GM12865 (cell line): ENCODE measurements around the gene KATNB1.

ENCODE experiments used
- DNase-seq: peaks from one replicate; pipeline ENCODE4 v3.0.0; 2010; ENCODE audit warnings: low read depth
- H3K4me3 ChIP-seq: 2 replicates; pipeline ENCODE4 v1.5.1; 2011; ENCODE audit warnings: mild to moderate bottlenecking, low read depth, low read length, control low read depth
- TF ChIP-seq, protein P1 (sequence below): IDR thresholded peaks from 2 replicates; pipeline ENCODE4 v1.5.1; 2011; ENCODE audit warnings: low read length, control low read depth, low read depth, inconsistent platforms; ENCODE audit not compliant: insufficient read depth; ENCODE audit errors: missing control alignments

Gene KATNB1

DNA sequence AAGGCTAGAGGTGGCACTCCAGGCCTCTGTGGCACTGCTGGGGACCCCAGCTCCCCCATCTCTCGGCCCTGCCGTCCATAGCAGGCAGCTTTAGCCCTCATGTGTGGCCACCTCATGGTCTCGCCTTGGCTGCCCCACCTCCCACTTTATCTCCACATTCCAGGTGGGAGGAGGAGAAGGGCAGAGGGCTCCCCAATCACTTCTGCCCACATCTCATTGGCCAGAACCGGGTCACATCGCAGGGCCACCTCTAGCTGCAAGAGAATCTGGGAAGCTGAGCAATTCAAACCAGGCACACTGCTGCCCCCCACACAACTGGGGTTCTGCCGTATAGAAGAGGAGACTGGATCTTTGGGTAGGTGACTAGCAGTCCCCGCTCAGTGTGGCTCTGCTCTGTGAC, 39.3 kb upstream of the KATNB1 start:
- DNase-seq = no peak

DNA sequence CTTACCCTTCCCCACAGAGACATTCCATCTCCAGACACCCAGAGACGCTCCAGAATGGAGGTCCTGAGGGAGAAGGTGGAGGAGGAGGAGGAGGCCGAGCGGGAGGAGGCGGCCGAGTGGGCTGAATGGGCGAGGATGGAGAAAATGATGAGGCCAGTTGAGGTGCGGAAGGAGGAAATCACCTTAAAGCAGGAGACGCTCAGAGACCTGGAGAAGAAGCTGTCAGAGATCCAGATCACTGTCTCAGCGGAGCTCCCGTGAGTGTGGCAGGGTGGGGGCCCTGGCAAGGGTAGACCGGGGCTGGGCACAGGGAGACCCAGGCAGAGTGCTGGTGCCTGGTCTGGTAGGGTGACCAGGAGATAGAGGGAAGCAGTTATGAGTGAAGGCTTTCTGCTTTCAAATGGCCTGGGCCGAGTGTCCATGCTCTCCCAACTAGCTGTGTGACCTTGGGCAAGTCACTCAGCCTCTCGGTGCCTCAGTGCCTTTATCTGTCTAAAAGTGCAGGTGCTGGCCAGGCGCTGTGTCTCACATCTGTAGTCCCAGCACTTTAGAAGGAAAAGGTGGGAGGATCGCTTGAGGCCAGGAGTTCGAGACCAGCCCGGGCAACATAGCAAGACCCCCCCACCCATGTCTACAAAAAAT, 37.6 kb upstream of the KATNB1 start:
- TF ChIP-seq, protein P1, sequence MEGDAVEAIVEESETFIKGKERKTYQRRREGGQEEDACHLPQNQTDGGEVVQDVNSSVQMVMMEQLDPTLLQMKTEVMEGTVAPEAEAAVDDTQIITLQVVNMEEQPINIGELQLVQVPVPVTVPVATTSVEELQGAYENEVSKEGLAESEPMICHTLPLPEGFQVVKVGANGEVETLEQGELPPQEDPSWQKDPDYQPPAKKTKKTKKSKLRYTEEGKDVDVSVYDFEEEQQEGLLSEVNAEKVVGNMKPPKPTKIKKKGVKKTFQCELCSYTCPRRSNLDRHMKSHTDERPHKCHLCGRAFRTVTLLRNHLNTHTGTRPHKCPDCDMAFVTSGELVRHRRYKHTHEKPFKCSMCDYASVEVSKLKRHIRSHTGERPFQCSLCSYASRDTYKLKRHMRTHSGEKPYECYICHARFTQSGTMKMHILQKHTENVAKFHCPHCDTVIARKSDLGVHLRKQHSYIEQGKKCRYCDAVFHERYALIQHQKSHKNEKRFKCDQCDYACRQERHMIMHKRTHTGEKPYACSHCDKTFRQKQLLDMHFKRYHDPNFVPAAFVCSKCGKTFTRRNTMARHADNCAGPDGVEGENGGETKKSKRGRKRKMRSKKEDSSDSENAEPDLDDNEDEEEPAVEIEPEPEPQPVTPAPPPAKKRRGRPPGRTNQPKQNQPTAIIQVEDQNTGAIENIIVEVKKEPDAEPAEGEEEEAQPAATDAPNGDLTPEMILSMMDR = no peak
- DNase-seq = no peak
- H3K4me3 ChIP-seq = no peak overlapping the region

More for the DNA sequence above, 39.3 kb upstream of the KATNB1 start:
- TF ChIP-seq, protein P1 = no peak
- H3K4me3 ChIP-seq = no peak overlapping the region

DNA sequence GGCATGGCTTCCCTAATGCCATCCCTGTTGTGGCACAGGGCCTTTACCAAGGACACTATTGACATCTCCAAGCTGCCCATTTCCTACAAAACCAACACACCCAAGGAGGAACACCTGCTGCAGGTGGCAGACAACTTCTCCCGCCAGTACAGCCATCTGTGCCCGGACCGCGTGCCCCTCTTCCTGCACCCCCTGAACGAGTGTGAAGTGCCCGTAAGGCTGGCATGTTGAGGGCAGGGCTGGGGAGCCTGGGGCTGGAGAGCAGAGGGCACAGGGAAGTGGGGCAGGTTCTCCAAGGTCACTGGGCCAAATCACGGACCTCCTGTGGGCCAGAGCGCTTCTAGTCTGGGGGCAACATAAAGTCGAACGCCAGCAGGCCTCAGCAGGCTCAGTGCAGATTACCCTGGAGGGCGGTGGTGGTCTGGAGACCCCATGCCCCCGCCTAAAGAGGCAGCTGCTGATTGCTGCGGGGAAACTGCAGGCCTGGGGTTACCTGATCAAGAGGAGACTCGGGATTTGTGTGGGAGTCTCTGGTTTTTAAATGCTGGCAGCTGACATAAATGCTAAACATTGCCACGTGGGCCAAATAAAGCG, 36.7 kb upstream of the KATNB1 start:
- no peak overlapping the region for H3K4me3 ChIP-seq
- DNase-seq = no peak
- TF ChIP-seq, protein P1 = no peak

DNA sequence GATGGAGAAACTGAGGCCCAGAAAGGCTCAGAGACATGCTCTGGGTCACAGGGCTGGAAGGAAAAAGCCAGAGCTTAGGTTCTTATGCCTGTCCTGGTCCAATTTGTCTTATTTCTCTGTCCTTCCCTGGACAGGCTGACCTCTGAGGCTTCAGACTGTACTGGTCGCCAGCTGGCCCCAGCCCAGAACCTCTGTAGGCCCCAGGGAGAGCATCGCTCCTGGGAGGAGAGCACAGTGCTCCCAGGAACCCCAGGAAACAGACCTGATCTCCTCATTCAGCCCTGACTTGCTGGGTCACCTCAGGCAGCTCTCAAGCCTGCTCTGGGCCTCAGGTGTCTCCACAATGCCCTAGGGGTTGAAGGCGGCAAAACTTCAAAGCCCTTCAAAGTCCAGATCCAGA, 36.1 kb upstream of the KATNB1 start:
- TF ChIP-seq, protein P1 = no peak
- H3K4me3 ChIP-seq = no peak overlapping the region
- no peak for DNase-seq

DNA sequence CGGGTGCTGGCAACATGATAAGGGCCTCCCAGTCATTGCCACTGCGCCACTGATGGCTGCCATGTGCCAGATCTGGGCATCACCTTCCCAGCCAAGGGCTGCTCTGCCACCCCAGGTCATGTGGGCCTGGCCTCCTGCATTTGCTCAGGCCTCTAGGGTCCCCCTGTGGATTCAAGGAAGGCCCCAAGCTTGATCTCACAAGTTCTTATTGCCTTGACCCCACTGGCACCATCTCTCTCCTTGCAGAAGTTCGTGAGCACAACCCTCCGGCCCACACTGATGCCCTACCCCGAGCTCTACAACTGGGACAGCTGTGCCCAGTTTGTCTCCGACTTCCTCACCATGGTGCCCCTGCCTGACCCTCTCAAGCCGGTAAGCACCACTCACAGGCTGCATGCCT, 35.7 kb upstream of the KATNB1 start:
- TF ChIP-seq, protein P1 = no peak
- no peak overlapping the region for H3K4me3 ChIP-seq
- no peak for DNase-seq

DNA sequence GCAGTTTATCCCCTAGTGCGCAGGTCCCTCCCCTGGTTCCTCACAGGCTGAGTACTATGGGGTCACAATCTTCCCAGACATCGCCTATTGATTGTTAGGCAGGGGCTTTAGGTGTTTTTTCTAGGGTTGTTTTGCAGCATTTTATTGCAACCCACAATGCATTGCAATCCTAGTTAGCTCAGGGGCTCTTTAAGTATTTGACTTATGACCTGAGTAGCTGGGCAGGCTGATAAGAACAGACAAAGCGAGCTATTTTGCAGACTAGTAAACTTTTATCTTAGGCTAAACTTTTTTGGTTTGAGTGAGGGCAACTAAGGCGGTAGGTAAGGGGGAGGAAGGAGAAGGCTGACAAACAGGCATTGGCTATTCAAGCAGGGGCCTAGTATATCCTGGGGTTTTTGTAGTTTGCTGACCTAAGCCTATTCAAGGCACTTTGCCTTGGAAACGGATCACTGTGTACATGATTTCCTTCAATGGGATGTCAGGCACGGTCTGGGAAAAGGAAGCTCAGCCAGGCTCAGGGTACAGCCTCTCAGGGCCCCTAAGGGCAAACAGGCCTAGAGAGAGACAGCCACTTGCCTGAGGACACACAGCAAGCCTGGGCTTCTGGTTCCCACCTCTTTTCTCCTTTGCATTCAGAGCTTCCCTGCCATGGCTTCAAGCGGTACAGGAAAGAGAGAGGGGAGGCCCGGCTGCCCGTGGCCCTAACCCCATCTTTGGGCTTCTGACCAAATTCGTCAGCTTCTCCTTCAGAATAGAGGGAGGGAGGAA, 34.6 kb upstream of the KATNB1 start:
- H3K4me3 ChIP-seq = no peak overlapping the region
- TF ChIP-seq, protein P1 = no peak
- DNase-seq = no peak
